WERI-Rb-1 (cell line): Measurements from ENCODE around the gene HCCS.

ENCODE experiments used
- DNase-seq: peaks from one replicate; pipeline ENCODE4 v3.0.0-alpha.2; 2020
- H3K27ac ChIP-seq: fragments of 250-450 bp; sonication (Bioruptor Pico); 2 replicates; pipeline ENCODE4 v1.5.1; 2020; ENCODE audit warnings: mild to moderate bottlenecking, moderate library complexity
- H3K27me3 ChIP-seq: fragments of 250-450 bp; sonication (Bioruptor Pico); 2 replicates; pipeline ENCODE4 v1.5.1; 2021; ENCODE audit warnings: mild to moderate bottlenecking, low read depth, moderate library complexity; ENCODE audit not compliant: insufficient read depth, severe bottlenecking
- H3K36me3 ChIP-seq: fragments of 250-450 bp; sonication (Bioruptor Pico); 2 replicates; pipeline ENCODE4 v1.5.1; 2020; ENCODE audit warnings: mild to moderate bottlenecking, moderate library complexity
- H3K4me3 ChIP-seq: 2 replicates; pipeline ENCODE4 v1.5.1; 2011; ENCODE audit warnings: low read depth, mild to moderate bottlenecking, control low read depth, low read length
- H3K9me3 ChIP-seq: fragments of 250-450 bp; sonication (Bioruptor Pico); 2 replicates; pipeline ENCODE4 v1.5.1; 2021; ENCODE audit warnings: mild to moderate bottlenecking, moderate library complexity; ENCODE audit not compliant: severe bottlenecking
- TF ChIP-seq, protein P1 (sequence below): IDR thresholded peaks from 2 replicates; pipeline ENCODE4 v1.5.1; 2011; ENCODE audit warnings: low read depth, mild to moderate bottlenecking, control low read depth, inconsistent platforms, low read length

Gene HCCS

DNA sequence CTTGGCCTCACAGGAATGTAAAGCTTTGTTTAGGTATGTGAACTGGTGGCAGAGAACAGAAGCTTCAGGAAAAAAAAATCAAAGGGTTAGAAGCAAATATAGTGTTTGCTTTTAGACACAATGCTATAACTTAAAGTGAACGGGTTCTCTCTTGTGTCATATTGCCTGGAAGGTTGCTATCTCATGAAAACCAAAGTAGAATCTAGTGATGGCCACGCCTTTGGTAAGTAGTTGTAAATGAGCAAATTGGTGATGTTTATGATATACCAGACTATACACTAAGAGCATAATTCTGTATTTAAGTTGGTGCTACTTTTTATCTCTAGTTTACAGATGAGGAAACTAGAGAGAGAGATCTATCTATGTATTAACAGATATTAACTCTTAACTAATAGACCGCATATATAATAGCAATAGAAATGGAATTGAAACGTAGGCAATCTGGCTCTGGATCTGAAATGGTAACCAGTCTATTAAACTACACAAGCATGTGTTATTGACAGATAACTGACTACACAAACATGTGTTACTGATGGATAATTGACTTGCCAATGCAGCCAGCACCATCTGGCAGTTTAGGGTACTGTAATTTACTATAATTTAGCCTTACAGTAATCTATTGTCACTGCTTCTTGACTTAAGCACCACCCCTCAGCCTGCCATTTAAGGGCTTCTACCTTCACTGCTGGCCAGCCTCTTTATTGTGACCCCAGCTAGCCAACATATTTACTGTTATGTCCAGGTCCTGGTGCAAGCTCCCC, 40.8 kb downstream of the HCCS start:
- TF ChIP-seq, protein P1, sequence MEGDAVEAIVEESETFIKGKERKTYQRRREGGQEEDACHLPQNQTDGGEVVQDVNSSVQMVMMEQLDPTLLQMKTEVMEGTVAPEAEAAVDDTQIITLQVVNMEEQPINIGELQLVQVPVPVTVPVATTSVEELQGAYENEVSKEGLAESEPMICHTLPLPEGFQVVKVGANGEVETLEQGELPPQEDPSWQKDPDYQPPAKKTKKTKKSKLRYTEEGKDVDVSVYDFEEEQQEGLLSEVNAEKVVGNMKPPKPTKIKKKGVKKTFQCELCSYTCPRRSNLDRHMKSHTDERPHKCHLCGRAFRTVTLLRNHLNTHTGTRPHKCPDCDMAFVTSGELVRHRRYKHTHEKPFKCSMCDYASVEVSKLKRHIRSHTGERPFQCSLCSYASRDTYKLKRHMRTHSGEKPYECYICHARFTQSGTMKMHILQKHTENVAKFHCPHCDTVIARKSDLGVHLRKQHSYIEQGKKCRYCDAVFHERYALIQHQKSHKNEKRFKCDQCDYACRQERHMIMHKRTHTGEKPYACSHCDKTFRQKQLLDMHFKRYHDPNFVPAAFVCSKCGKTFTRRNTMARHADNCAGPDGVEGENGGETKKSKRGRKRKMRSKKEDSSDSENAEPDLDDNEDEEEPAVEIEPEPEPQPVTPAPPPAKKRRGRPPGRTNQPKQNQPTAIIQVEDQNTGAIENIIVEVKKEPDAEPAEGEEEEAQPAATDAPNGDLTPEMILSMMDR, result no peak
- H3K9me3 ChIP-seq, result no peaks in the 10 kb centered on the region
- peak; percentile 39 for DNase-seq
- H3K4me3 ChIP-seq, result no peak overlapping the region
- no peaks in the 10 kb centered on the region for H3K36me3 ChIP-seq
- peak overlapping the region; percentile 23 for H3K27ac ChIP-seq
- H3K27me3 ChIP-seq, result no peaks in the 10 kb centered on the region

DNA sequence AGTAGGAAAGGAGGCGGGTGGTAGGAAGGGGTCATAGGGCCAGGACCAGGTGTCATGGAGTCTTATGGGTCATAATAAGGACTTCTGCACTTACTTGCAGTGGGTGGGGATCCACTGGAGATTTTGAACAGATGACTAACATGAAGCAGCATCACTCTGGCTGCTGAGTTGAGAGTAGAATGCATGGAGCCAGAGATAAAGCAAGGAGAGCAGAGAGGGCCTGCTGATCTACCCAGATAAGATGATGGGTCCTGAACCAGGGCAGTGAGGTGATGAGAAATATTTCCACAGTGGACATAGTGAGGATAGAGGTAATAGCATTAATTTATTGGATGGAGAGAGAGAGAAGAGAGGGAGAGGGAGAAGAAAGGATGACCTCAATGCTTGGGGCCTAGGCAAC, 48.0 kb downstream of the HCCS start:
- TF ChIP-seq, protein P1, result no peak
- H3K27ac ChIP-seq, result no peak overlapping the region
- H3K27me3 ChIP-seq, result no peaks in the 10 kb centered on the region
- no peak for DNase-seq
- H3K9me3 ChIP-seq, result no peaks in the 10 kb centered on the region
- no peak overlapping the region for H3K4me3 ChIP-seq
- H3K36me3 ChIP-seq, result no peaks in the 10 kb centered on the region

DNA sequence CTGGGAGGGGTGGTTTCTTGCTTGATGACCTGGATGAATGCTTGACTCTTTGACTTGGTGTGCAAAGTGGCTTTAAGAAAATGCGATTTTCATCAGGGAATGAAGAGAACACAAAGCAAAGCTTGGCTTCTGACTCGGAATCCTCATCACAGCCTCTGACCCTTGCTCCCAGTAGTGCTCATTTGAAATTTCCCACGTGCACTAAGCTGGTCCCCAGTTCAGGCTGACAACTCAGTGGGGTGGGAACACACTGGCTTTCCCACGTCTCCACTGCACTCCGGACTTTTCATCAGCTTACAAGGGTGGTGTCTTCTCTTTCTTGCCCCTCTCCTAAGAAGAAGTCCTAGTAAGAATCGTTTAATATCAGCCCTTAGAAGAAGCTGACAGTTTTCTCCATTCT, 53.3 kb downstream of the HCCS start:
- no peaks in the 10 kb centered on the region for H3K9me3 ChIP-seq
- TF ChIP-seq, protein P1, result no peak
- DNase-seq, result no peak
- H3K4me3 ChIP-seq, result no peak overlapping the region
- no peak overlapping the region for H3K27ac ChIP-seq
- H3K36me3 ChIP-seq, result no peaks in the 10 kb centered on the region
- peaks cover 2% of the 10 kb centered on the region for H3K27me3 ChIP-seq

DNA sequence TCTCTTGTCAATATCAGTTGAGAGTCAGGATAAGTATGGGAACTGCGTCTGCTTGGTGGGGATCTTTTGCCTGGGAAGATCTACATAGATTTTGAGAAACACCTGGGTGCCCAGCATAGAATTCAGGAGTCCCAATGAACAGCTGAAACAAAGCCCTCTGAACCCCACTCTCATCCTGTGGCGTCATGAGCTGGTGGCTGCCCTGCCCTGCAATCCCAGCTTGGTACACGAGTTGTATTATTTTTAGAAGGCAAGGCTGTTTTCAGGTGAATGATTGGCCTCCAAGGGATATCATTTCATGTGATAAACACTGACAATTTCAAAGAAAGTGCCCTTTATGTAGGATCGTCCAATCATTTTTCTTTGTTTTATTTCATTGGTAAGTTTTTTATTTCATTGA, 60.8 kb downstream of the HCCS start:
- Histone ChIP-seq H3K36me3 (no peaks in the 10 kb centered on the region), H3K4me3 (no peak overlapping the region), H3K27ac (no peak overlapping the region), H3K9me3 (no peaks in the 10 kb centered on the region), H3K27me3 (peaks cover 2% of the 10 kb centered on the region)
- TF ChIP-seq, protein P1, result no peak
- DNase-seq, result no peak

DNA sequence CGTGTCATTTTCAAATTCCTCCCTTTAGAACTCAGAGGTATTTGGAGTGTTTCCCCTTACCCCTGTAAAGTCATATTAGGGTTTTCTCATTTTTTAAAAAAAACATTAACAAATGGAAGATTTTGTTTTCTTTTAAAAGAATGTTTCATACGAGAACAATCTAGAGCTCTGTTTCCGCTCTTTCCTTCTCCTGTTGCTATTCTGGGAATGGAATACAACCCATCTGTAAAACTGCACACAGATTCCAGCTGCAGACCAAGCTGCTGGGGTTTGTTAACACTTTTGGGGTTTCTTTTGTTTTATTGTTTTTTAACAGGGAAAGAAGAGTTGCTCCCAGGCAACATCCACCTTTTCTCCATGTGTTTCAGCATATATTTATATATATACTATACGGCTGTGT, 61.3 kb downstream of the HCCS start:
- Histone ChIP-seq H3K36me3 (no peaks in the 10 kb centered on the region), H3K4me3 (no peak overlapping the region), H3K27me3 (peaks cover 2% of the 10 kb centered on the region), H3K27ac (no peak overlapping the region), H3K9me3 (no peaks in the 10 kb centered on the region)
- DNase-seq, result no peak
- TF ChIP-seq, protein P1, result no peak
